H1 (cell line): ENCODE measurements around the gene ZNF599. TPM values are rescaled to one million over a fixed set of nuclear protein-coding genes. Genes with fewer than 3 reads are reported as not detected.

Experiments
- CTCF ChIA-PET: fragments of 300-600 bp; sonication (Branson Sonifier 250); formaldehyde crosslinking; loops from one replicate; lab custom pipeline; 2021; ENCODE audit not compliant: partially characterized antibody; lab: Charles Lee
- POLR2A ChIA-PET: fragments of 300-600 bp; sonication (Branson Sonifier 250); formaldehyde crosslinking; loops from one replicate; lab custom pipeline; 2021; ENCODE audit warnings: inconsistent platforms; ENCODE audit not compliant: partially characterized antibody; lab: Charles Lee
- DNase-seq, 2 experiments: peaks; one replicate each; pipeline versions ENCODE4 v3.0.0 to v3.0.0-alpha.2; 2010 to 2022; ENCODE audit warnings: low spot score in 2 of 2, low read depth in 1 of 2, mixed read lengths in 1 of 2
- FAIRE-seq: peaks from 2 replicates; lab custom pipeline; 2011; peaks lifted over from hg19 to GRCh38; lab: Jason Lieb, UNC
- H2AFZ ChIP-seq: 2 replicates; pipeline ENCODE4 v1.8.1; 2012; ENCODE audit warnings: low read length, inconsistent platforms
- H2AK5ac ChIP-seq: 2 replicates; pipeline ENCODE4 v1.6.1; 2013; ENCODE audit warnings: low read depth, low read length
- H2BK120ac ChIP-seq: replicated peaks from 2 replicates; pipeline ENCODE3; 2013; ENCODE audit warnings: low read depth, low read length, inconsistent platforms
- H2BK12ac ChIP-seq: 2 replicates; pipeline ENCODE4 v1.6.1; 2013; ENCODE audit warnings: low read depth, low read length
- H2BK15ac ChIP-seq: 2 replicates; pipeline ENCODE4 v1.6.1; 2013; ENCODE audit warnings: low read length
- H2BK20ac ChIP-seq: 2 replicates; pipeline ENCODE4 v1.6.1; 2013; ENCODE audit warnings: low read length
- H2BK5ac ChIP-seq: 2 replicates; pipeline ENCODE4 v1.6.1; 2013; ENCODE audit warnings: low read depth, low read length
- H3K14ac ChIP-seq: 2 replicates; pipeline ENCODE4 v1.6.1; 2013; ENCODE audit warnings: inconsistent platforms; ENCODE audit not compliant: insufficient read length
- H3K18ac ChIP-seq: 2 replicates; pipeline ENCODE4 v1.6.1; 2013; ENCODE audit warnings: low read length; ENCODE audit errors: extremely low read depth
- H3K23ac ChIP-seq: 2 replicates; pipeline ENCODE4 v1.6.1; 2013; ENCODE audit warnings: inconsistent platforms; ENCODE audit not compliant: insufficient read length
- H3K23me2 ChIP-seq: 2 replicates; pipeline ENCODE4 v1.6.1; 2013; ENCODE audit warnings: low read depth, low read length
- H3K27ac ChIP-seq: 2 replicates; pipeline ENCODE4 v1.6.1; 2011; ENCODE audit warnings: low read depth, low read length, inconsistent platforms
- H3K27me3 ChIP-seq, 4 experiments: replicated peaks in 1 of 4; 1 replicate in 1 of 4; 2 replicates in 3 of 4; pipeline versions ENCODE4 v1.6.1 to v1.8.1; 2011 to 2013; ENCODE audit warnings: low read length in 3 of 4, mild to moderate bottlenecking in 3 of 4, inconsistent platforms in 2 of 4, mixed read lengths in 2 of 4, moderate library complexity in 1 of 4; ENCODE audit not compliant: control insufficient read depth in 3 of 4, insufficient read depth in 3 of 4; ENCODE audit errors: extremely low read depth in 1 of 4
- H3K36me3 ChIP-seq, 4 experiments: 2 replicates each; pipeline versions ENCODE4 v1.6.1 to v1.8.1; 2011 to 2013; ENCODE audit warnings: mild to moderate bottlenecking in 4 of 4, low read length in 3 of 4, moderate library complexity in 2 of 4, control low read depth in 1 of 4, inconsistent platforms in 1 of 4; ENCODE audit not compliant: insufficient read depth in 4 of 4, control insufficient read depth in 2 of 4
- H3K4ac ChIP-seq: replicated peaks from 2 replicates; pipeline ENCODE3; 2013; ENCODE audit warnings: low read length, low read depth, mixed read lengths, inconsistent platforms; ENCODE audit not compliant: insufficient read length
- H3K4me1 ChIP-seq, 4 experiments: replicated peaks in 1 of 4; 1 replicate in 1 of 4; 2 replicates in 3 of 4; pipeline versions ENCODE4 v1.6.1 to v1.8.1; 2011 to 2013; ENCODE audit warnings: low read length in 3 of 4, inconsistent platforms in 2 of 4, mixed read lengths in 1 of 4; ENCODE audit not compliant: insufficient read depth in 4 of 4, control insufficient read depth in 3 of 4
- H3K4me2 ChIP-seq, 2 experiments: 2 replicates each; pipeline versions ENCODE4 v1.6.1 to v1.8.1; 2011 to 2013; ENCODE audit warnings: low read depth in 2 of 2, low read length in 2 of 2, control low read depth in 1 of 2, inconsistent platforms in 1 of 2, mild to moderate bottlenecking in 1 of 2; ENCODE audit not compliant: insufficient read depth in 1 of 2
- H3K4me3 ChIP-seq, 4 experiments: fragments of 200-600, 300-600 bp in 1 of 4; sonication (generic), shearing (Covaris generic), sonication (Bioruptor Twin) in 1 of 4; 2 replicates each; pipeline versions ENCODE4 v1.5.1 to v1.8.1; 2011 to 2016; ENCODE audit warnings: low read length in 4 of 4, low read depth in 3 of 4, control low read depth in 2 of 4, inconsistent platforms in 2 of 4, mild to moderate bottlenecking in 2 of 4, mixed read lengths in 1 of 4, moderate library complexity in 1 of 4; ENCODE audit not compliant: insufficient read depth in 2 of 4; ENCODE audit errors: extremely low read depth in 1 of 4
- H3K56ac ChIP-seq: replicated peaks from 2 replicates; pipeline ENCODE3; 2013; ENCODE audit warnings: low read depth, mild to moderate bottlenecking, mixed read lengths, low read length, inconsistent platforms; ENCODE audit not compliant: insufficient read length
- H3K79me1 ChIP-seq: 2 replicates; pipeline ENCODE4 v1.6.1; 2013; ENCODE audit warnings: low read depth, low read length, control low read depth
- H3K79me2 ChIP-seq, 2 experiments: 2 replicates each; pipeline versions ENCODE4 v1.6.1 to v1.8.1; 2012 to 2013; ENCODE audit warnings: low read length in 2 of 2, mild to moderate bottlenecking in 2 of 2, inconsistent platforms in 1 of 2; ENCODE audit not compliant: insufficient read depth in 2 of 2, control insufficient read depth in 1 of 2
- H3K9ac ChIP-seq, 4 experiments: replicated peaks in 1 of 4; 1 replicate in 1 of 4; 2 replicates in 3 of 4; pipeline versions ENCODE4 v1.6.1 to v1.8.1; 2011 to 2013; ENCODE audit warnings: low read depth in 3 of 4, low read length in 3 of 4, control low read depth in 2 of 4, mild to moderate bottlenecking in 2 of 4, moderate library complexity in 2 of 4, inconsistent platforms in 1 of 4; ENCODE audit errors: extremely low read depth in 1 of 4
- H3K9me3 ChIP-seq, 2 experiments: 2 replicates each; pipeline versions ENCODE4 v1.6.1 to v1.8.1; 2012 to 2013; ENCODE audit warnings: mild to moderate bottlenecking in 2 of 2, moderate library complexity in 2 of 2, control low read depth in 1 of 2, inconsistent platforms in 1 of 2, low read depth in 1 of 2, low read length in 1 of 2, mixed read lengths in 1 of 2; ENCODE audit not compliant: insufficient read depth in 2 of 2
- H4K20me1 ChIP-seq, 2 experiments: replicated peaks in 1 of 2; 2 replicates each; pipeline versions ENCODE3 to v1.8.1; 2011 to 2013; ENCODE audit warnings: inconsistent platforms in 2 of 2, low read length in 2 of 2, mild to moderate bottlenecking in 1 of 2; ENCODE audit not compliant: insufficient read depth in 2 of 2, control insufficient read depth in 1 of 2
- H4K5ac ChIP-seq: 2 replicates; pipeline ENCODE4 v1.6.1; 2013; ENCODE audit warnings: low read length, low read depth, mixed read lengths, inconsistent platforms; ENCODE audit not compliant: insufficient read length
- H4K8ac ChIP-seq: 2 replicates; pipeline ENCODE4 v1.8.0; 2013; ENCODE audit warnings: mild to moderate bottlenecking, moderate library complexity, low read length, inconsistent platforms; ENCODE audit not compliant: insufficient read depth; ENCODE audit errors: extremely low read depth
- H4K91ac ChIP-seq: replicated peaks from 2 replicates; pipeline ENCODE3; 2013; ENCODE audit warnings: low read length, mixed read lengths, inconsistent platforms; ENCODE audit not compliant: insufficient read length
- CTCF ChIP-seq, 3 experiments: IDR thresholded peaks; 1 replicate in 2 of 3; 2 replicates in 1 of 3; pipeline versions ENCODE4 v1.5.1 to v1.6.1; 2011; ENCODE audit warnings: low read length in 3 of 3, mild to moderate bottlenecking in 3 of 3, inconsistent platforms in 2 of 3, low read depth in 1 of 3, moderate library complexity in 1 of 3; ENCODE audit not compliant: insufficient read depth in 1 of 3; ENCODE audit errors: control extremely low read depth in 1 of 3
- EZH2 ChIP-seq: fragments of 200-600 bp; sonication (generic); IDR thresholded peaks from 2 replicates; pipeline ENCODE4 v1.7.1; 2012; ENCODE audit warnings: low read depth, mild to moderate bottlenecking, moderate library complexity, low read length, inconsistent platforms; ENCODE audit not compliant: severe bottlenecking
- FOSL1 ChIP-seq: IDR thresholded peaks from 2 replicates; pipeline ENCODE4 v1.6.1; 2011; ENCODE audit warnings: mild to moderate bottlenecking, low read depth, low read length, moderate library complexity; ENCODE audit not compliant: insufficient read depth
- GABPA ChIP-seq: IDR thresholded peaks from 2 replicates; pipeline ENCODE4 v1.6.1; 2011; ENCODE audit warnings: mild to moderate bottlenecking, low read length, moderate library complexity, borderline replicate concordance; ENCODE audit not compliant: insufficient read depth
- RAD21 ChIP-seq, 2 experiments: IDR thresholded peaks in 1 of 2; conservative IDR thresholded peaks in 1 of 2; 2 replicates each; pipeline ENCODE4 v1.6.1; 2011; ENCODE audit warnings: low read depth in 2 of 2, low read length in 2 of 2, improper control_type of control experiment in 1 of 2, inconsistent platforms in 1 of 2, mild to moderate bottlenecking in 1 of 2, moderate library complexity in 1 of 2
- SIN3A ChIP-seq, 2 experiments: IDR thresholded peaks in 1 of 2; conservative IDR thresholded peaks in 1 of 2; 2 replicates each; pipeline ENCODE4 v1.6.1; 2011 to 2012; ENCODE audit warnings: low read length in 2 of 2, improper control_type of control experiment in 1 of 2, low read depth in 1 of 2, mild to moderate bottlenecking in 1 of 2
- SIX5 ChIP-seq: IDR thresholded peaks from 2 replicates; pipeline ENCODE4 v1.6.1; 2011; ENCODE audit warnings: mild to moderate bottlenecking, low read depth, low read length
- SP4 ChIP-seq: IDR thresholded peaks from 2 replicates; pipeline ENCODE4 v1.6.1; 2012; ENCODE audit warnings: low read length, inconsistent platforms
- TBP ChIP-seq: IDR thresholded peaks from 2 replicates; pipeline ENCODE4 v1.6.1; 2011; ENCODE audit warnings: low read depth, low read length, improper control_type of control experiment
- YY1 ChIP-seq: IDR thresholded peaks from 2 replicates; pipeline ENCODE4 v1.6.1; 2011; ENCODE audit warnings: low read depth, mild to moderate bottlenecking, low read length
- ZNF274 ChIP-seq: IDR thresholded peaks from 2 replicates; pipeline ENCODE4 v1.7.0; 2012; ENCODE audit warnings: low read length, borderline replicate concordance; ENCODE audit errors: extremely low read depth
- WGBS, 2 experiments: shearing (Covaris generic) in 1 of 2; methylation state at CpG; one replicate each; pipeline versions ENCODE4 v1.1.6 to v1.1.7; 2013 to 2015; ENCODE audit warnings: low lambda C conversion rate in 2 of 2, mixed read lengths in 2 of 2, inconsistent platforms in 1 of 2, low coverage in 1 of 2, missing lambda C conversion rate in 1 of 2; ENCODE audit not compliant: insufficient replicate concordance in 2 of 2, insufficient coverage in 1 of 2, insufficient read length in 1 of 2; ENCODE audit errors: extremely low coverage in 1 of 2, missing lambda C conversion rate in 1 of 2; 5-methylcytosine and 5-hydroxymethylcytosine counted together
- polyA plus RNA-seq, 7 experiments: library from polyadenylated mRNA; depleted of rRNA in 3 of 7; stranded (reverse) in 5 of 7; unstranded in 2 of 7; fragments of >200 nt in 5 of 7; fragments of 200-250 nt in 2 of 7; gene quantifications; 1 replicate in 5 of 7; 2 replicates in 1 of 7; 4 replicates in 1 of 7; pipeline versions ENCODE4 v1.2.1 to v1.2.3, GENCODE V29; 2011 to 2013; ENCODE audit warnings: missing spikeins in 2 of 7, mixed read lengths in 2 of 7
- total RNA-seq: library from RNA; stranded (reverse); fragmentation: NEBNext Ultra II Directional; extraction: Animal tissue kit (Norgen Biotek cat#: 25700); gene quantifications from 2 replicates; pipeline ENCODE4 v1.2.1, GENCODE V29; 2021

The ZNF599 gene
- total and polyA plus RNA-seq, 2 of the 8 experiments (the other 6 are each of a cell fraction or from before 2014, with no cell fraction given), result 4.8 to 5.4 TPM

DNA sequence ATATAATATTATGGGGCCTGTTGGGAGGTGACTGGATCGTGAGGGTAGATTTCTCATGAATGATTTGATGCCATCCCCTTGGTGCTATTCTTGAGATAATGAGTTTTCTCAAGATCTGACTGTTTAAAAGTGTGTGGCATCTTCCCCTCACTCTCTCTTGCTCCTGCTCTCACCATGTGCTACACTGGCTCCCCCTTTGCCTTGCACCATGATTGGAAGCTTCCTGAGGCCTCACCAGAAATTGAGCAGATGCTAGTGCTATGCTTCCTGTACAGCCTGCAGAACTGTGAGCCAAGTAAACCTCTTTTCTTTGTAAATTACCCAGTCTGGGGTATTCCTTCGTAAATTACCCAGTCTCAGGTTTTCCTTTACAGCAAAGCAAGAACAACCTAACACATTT lies 1.8 kb upstream of the ZNF599 start:
- H3K14ac ChIP-seq, result no peak overlapping the region
- H3K4me2 ChIP-seq, result no peak overlapping the region
- POLR2A ChIA-PET, result no interaction called here
- H2BK15ac ChIP-seq, result no peak overlapping the region
- no peak overlapping the region for H3K27ac ChIP-seq
- H3K9me3 ChIP-seq, result peaks cover 3 to 11% of the 10 kb centered on the region in 2 experiments; a peak in 2 of 4 replicates
- H3K79me2 ChIP-seq, result no peaks in the 10 kb centered on the region
- H3K23ac ChIP-seq, result no peak overlapping the region
- peaks cover 0 to 4% (median 0%) of the 10 kb centered on the region in 4 experiments; a peak in 1 of 7 replicates for H3K4me1 ChIP-seq
- H2BK20ac ChIP-seq, result no peak overlapping the region
- DNase-seq (no peak), FAIRE-seq (no peak)
- no peak overlapping the region for H3K9ac ChIP-seq
- H3K36me3 ChIP-seq, result no peaks in the 10 kb centered on the region
- H4K8ac ChIP-seq, result no peak overlapping the region
- 65% methylated on average over 2 of the region's 2 CpGs; no CpG with 5 or more reads in 1 of the 2 experiments for WGBS, 2 experiments
- H3K4me3 ChIP-seq, result no peak overlapping the region
- H4K91ac ChIP-seq, result no peak overlapping the region
- H3K56ac ChIP-seq, result no peak overlapping the region
- H4K20me1 ChIP-seq, result no peaks in the 10 kb centered on the region
- no peak overlapping the region for H2AFZ ChIP-seq
- no peaks in the 10 kb centered on the region for H3K79me1 ChIP-seq
- no peak overlapping the region for H4K5ac ChIP-seq
- no peak overlapping the region for H3K18ac ChIP-seq
- peaks cover 6% of the 10 kb centered on the region; the same call in 1 of the 2 replicates for H3K23me2 ChIP-seq
- H2AK5ac ChIP-seq, result no peak overlapping the region
- no peak overlapping the region for H2BK5ac ChIP-seq
- H2BK12ac ChIP-seq, result no peak overlapping the region
- H2BK120ac ChIP-seq, result no peak overlapping the region
- H3K27me3 ChIP-seq, result peaks cover 0 to 5% (median 2%) of the 10 kb centered on the region in 4 experiments; a peak in 3 of 7 replicates
- CTCF ChIA-PET, result interaction anchor here (0.9 kb wide), 1 partner anchor 64 kb away, joined by 5 read pairs; no protein-coding TSS in a partner anchor
- no peak overlapping the region for H3K4ac ChIP-seq
- no peak for TF ChIP-seq CTCF (IDR thresholded peaks at IDR 0.05; ENCODE audit: control extremely low read depth in 1 of 3, insufficient read depth in 1 of 3, low read depth in 1 of 3, low read length in 3 of 3)
- no peak for TF ChIP-seq YY1
- TF ChIP-seq TBP, result no peak
- no peak for TF ChIP-seq ZNF274
- TF ChIP-seq EZH2, result no peak
- TF ChIP-seq GABPA, result no peak
- TF ChIP-seq SIX5, result no peak
- no peak for TF ChIP-seq RAD21 (IDR thresholded peaks at IDR 0.05 in 1 of 2, conservative IDR thresholded peaks at IDR 0.05 in 1 of 2; ENCODE audit: low read depth in 2 of 2, low read length in 2 of 2)
- no peak for TF ChIP-seq SP4
- no peak for TF ChIP-seq FOSL1
- no peak for TF ChIP-seq SIN3A (conservative IDR thresholded peaks at IDR 0.05 in 1 of 2, IDR thresholded peaks at IDR 0.05 in 1 of 2; ENCODE audit: low read depth in 1 of 2, low read length in 2 of 2)
